Activated CD4-positive, alpha-beta T cell treated with anti-CD3 and anti-CD28 coated beads, Interleukin-2, Interleukin-6, amounts not matched to agents 100 ng/mL and 50 ng/mL, durations not matched to agents 16 hours and 8 hours (primary cell): ENCODE data around the gene RPS27.
"Not testable (repeated sequence)": the region's sequence is repeated elsewhere in the genome, so short reads cannot be mapped to it uniquely, and the experiment has no call there.

ENCODE experiments used
- DNase-seq: peaks from one replicate; pipeline ENCODE4 v3.0.0-alpha.2; 2020

Gene RPS27

DNA sequence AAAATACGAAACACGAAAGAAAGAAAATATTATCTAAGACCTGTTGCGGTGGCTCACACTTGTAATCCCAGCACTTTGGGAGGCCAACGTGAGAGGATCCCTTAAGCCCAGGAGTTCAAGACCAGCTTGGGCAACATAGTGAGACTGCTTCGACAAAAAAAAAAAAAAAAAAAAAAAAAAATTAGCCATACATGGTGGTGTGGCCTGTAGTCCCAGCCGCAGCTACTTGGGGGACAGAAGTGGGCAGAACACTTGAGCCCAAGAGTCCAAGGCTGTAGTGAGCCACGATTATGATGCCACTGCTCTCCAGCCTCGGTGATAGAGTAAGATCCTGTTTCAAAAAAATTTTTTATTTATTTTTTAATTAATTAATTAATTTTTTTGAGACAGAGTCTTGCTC is 2.9 kb upstream of the RPS27 start:
- no peak for DNase-seq

DNA sequence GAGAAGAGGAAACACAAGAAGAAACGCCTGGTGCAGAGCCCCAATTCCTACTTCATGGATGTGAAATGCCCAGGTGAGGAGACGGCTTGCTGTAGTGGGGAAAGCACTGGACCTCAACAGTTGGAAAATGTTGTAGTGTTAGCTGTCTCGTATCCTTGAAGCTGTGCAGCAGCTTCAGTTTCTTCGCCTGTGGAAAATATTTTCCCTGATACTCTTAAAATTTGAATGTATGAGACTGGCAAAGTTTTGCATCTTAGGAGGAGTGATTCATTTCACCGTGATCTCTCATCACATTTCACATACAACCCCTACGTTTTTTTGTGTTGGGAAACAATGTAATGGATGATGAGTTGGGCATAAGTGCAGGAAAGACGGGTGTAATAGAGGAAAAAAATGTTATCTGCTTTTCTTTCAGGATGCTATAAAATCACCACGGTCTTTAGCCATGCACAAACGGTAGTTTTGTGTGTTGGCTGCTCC is 629 bp downstream of the RPS27 start:
- DNase-seq: no peak

DNA sequence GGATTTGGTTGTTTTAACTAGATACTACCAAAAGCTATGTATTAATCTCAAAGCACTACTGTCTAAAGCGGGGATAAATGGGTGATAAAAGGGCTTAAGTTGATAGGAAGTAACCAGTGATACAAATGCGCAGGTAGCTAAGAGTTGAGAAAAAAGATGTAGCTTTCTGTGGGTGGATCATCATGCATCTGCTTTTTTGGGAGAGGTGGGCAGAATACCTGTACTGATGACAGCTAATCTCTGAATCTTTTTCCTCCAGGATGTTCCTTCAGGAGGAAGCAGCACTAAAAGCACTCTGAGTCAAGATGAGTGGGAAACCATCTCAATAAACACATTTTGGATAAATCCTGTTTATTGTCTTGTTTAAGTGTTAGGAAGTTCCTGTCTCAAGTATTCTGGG is 1.2 kb downstream of the RPS27 start:
- DNase-seq: no peak

DNA sequence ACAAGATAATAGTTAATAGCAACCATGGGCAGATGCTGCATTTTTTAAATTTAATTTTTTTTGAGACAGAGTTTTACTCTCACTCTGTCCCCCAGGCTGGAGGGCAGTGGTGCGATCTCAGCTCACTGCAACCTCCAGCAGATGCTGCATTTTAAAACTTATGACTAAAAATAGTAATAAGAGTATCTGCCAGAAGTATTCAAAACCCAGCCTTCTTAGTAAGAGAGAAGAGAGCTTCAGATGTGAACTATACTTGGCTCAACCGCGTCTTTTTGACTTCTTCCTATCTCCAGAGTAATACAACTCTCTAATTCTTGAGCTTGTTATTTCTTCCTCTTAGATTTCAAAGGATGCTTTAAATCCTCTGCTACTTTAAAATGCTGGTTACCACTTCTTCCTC is 4.6 kb downstream of the RPS27 start:
- DNase-seq: no peak

DNA sequence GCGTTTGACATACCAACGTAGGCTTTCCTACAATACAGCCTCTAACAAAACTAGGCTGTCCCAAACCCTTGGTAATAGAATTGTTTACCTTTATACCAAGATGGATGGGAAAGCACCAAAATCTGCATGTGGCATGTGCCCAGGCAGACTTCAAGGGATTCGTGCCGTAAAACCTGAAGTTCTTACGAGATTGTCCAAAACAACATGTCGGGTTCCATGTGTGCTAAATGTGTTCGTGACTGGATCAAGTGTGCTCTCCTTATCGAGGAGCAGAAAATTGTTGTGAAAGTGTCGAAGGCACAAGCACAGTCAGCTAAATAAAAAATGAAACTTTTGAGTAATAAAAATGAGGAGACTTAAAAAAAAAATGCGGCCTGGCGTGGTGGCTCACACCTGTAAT is 5.1 kb downstream of the RPS27 start:
- no peak for DNase-seq

DNA sequence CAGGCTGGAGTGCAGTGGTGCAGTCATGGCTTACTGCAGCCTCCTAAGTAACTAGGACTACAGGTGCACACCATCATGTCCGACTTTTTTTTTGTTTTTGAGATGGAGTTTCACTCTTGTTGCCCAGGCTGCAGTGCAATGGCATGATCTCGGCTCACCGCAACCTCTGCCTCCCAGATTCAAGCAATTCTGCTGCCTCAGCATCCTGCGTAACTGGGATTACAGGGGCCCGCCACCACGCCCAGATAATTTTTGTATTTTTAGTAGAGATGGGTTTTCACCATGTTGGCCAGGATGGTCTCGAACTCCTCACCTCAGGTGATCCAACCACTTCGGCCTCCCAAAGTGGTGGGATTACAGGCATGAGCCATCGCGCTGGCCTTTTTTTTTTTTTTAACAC is 6.3 kb downstream of the RPS27 start:
- DNase-seq: not testable (repeated sequence)

DNA sequence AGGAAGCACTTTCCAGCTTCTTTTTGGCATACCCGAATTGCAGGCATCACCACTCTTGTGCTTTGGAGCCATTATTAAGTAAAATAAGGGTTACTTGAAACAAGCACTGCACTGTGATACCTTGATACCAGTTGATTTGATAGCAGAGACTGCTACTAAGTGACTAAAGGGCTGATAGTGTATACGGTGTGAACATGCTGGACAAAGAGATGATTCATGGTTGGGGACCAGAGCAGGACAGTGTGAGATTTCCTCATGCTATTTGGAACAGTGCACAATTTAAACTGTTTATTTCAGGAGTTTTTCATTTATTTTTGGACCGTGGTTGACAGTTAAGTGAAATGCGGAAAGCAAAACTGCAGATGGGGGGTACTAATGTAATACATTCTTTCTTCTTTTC is 9.9 kb downstream of the RPS27 start:
- DNase-seq: no peak

DNA sequence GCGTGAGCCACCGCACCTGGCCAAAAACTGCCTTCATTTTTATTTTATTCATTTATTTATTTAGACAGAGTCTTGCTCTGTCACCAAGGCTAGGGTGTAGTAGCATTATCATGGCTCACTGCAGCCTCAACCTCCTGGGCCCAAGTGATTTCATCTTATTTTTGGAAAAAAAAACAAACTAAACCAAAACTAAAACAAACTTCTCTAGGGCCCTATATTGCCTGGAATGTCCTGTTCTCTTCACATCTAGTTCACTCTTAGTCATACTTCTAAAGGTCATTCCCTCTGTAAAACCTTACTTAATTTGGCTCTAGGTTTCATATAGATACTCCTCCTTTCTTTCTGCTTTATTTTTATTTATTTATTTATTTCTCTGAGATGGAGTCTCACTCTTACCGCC is 15.6 kb downstream of the RPS27 start:
- DNase-seq: no peak

DNA sequence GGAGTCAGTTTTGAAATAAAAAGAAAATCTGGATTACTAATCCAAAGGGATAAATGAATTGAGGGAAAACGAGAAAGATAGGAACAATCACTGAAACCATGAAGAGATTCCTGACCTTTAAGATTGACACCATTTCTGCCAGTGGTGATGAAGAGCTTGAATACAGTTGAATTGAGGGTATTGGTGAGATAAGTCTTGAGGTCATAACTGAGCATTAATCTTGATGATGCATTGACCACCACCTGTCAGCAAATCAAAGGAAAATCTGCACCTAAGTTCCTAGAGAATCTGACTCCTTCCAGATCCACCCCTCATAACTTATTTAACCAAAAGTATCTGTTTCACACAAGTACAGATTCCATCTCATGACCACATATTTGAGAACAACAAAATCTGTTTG is 21.6 kb downstream of the RPS27 start:
- DNase-seq: no peak

DNA sequence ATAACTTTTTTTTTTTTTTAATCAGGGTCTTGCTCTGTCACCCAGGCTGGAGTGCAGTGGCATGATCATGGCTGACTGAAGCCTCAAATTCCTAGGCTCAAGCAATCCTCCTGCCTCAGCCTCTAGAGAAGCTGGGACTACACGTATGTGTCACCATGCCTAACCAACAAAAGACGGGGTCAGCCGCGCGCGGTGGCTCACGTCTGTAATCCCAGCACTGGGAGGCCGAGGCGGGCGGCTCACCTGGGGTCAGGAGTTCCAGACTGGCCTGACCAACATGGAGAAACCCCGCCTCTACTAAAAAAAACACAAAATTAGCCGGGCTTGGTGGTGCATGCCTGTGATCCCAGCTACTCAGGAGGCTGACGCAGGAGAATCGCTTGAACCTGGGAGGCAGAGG is 22.0 kb downstream of the RPS27 start:
- DNase-seq: not testable (repeated sequence)

DNA sequence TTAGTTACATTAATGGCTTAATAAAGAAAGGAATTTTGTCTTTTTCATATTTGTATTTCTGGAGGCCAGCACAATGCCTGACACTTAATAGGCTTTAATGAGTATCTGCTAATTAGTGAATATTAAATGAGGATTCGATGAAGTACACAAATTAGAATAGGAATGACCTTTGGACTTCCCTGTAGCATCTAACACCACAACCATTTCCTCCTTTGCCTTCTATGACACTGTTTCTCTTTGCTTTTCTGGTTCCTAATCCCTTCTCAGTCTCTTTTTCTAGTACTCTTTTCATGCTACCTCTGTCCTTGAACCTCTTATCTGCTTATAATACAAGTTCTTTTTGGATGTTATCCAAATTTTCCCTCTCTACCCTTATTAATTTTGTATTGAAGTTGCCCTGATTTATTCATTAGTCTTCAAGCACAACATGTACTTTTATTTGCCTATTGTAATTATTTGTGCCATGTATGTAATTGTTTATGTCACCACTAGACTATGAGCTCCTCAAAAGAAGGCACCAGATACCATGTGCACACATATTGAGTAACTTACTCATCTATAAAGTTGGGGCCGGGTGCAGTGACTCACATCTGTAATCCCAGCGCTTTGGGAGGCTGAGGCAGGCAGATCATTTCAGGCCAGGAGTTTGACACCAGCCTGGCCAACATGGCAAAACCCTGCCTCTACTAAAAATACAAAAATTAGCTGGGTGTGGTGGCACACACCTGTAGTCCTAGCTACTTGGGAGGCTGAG is 23.8 kb downstream of the RPS27 start:
- DNase-seq: peak; percentile 39

DNA sequence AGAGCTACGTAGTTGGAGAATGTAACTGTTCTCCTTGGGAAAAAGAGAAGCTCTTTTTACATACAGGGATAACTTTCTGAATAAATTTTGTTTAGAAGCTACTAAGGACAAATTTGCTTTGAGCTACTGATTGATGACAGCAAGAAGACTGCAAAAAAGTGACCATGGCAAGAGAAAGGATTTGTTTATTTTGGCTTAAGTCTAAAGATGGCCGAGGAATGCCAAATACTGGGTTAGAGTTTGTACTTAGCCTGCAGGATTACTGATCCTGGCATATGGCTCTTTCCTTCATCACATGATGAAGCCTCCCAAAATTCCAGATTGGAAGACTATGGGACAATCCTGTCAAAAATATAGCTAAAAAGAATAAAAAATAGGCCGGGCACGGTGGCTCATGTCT is 28.7 kb downstream of the RPS27 start:
- DNase-seq: no peak

DNA sequence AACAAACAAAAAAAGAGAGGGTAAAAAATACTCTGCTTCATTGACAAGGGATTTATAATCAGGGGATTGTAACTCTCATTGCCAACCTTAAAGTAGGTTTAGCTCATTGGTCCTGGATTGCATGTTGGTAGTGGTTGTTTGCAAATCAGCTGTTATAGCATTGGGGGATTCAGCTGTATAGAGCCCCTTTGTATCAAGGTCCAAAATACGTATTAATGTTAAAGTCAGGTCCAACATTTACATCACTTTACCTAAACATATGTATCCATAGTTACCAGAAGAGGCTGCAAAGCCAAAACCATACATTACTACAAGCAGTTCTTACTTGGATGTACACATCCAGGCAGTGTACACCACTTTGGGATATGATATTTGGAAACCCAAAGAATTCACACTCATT is 29.4 kb downstream of the RPS27 start:
- no peak for DNase-seq

DNA sequence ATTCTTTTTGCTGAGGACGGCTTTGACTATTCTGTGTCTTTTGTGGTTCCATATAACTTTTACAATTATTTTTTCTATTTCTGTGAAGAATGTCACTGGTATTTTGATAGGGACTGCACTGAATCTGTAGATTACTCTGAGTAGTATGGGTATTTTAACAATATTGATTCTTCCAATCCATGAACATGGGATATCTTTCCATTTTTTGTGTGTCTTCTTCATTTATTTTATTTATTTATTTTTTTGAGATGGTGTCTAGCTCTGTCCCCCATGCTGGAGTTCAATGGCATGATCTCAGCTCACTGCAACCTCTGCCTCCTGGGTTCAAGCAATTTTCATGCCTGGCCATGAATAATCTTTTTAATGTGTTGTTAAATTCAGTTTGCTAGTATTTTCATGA is 43.1 kb downstream of the RPS27 start:
- DNase-seq: not testable (repeated sequence)
